ENCODE results near the gene KANSL3.
"Not testable (repeated sequence)": the region's sequence is repeated elsewhere in the genome, so short reads cannot be mapped to it uniquely, and the experiment has no call there.

The KANSL3 gene

GRCh38 chr2:96602330-96602823, 35.7 kb downstream of the KANSL3 start:
- DNase-seq, result no peak

DNA sequence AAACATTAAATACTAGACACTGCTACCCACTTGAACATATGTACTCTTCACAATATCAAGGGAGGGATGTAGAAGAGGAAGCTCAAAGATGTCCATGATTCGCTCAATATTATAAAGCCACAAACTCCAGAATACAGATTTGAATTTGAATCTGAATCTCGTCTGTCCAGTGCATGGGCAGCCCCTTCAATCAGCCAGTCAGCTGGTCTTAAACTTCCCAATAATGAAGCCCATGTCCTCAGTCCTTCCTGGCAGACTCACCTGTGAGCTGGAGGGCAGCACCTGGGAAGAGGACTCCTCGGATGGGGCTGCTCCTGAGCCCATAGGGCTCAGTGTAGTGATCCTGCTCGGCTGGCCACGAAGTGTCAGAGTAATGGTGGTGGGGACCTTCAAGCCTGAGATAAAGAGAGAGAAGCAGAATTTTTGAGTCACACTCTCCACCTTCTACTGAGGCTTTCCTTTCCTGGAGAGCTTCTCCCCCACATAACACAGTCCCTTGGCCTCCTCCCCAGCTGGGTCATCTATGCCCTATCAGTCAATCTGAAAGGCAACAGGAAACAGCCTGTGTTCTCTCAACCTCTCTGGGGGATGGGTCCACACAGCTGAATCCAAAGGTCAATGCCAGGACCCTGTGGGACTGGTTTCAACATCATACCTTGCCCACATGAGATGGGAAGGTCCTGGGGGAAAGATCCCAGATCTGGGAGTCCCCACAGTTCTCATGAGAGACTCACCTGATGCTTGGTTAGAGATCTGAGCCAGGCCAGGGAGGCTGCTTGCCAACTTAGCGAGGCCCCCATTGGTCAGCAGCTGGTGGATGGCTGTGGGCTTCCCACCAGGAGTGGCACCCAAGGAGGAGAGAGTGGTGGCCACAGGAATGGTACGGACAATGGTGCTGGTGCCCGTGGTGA, 36.5 kb downstream of the KANSL3 start:
- DNase-seq, result no peak

DNA sequence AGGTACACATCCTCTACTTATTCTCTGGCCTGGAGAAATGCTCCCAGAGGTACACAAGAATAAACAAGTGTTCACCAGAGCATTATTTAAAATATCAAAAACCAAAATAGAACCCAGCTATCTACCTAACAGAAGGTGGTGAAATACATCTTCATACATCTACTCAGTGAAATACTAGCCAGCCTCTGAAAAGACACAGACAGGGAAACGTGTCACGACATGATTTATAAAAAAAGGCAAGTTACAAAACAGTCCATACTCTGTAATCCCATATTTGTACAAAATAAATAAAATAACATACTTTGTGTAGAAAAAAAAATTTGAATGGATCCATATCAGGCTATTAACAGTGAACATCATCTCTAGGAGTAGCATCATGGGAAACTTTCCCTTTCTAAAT, 38.2 kb downstream of the KANSL3 start:
- no peak for DNase-seq

DNA sequence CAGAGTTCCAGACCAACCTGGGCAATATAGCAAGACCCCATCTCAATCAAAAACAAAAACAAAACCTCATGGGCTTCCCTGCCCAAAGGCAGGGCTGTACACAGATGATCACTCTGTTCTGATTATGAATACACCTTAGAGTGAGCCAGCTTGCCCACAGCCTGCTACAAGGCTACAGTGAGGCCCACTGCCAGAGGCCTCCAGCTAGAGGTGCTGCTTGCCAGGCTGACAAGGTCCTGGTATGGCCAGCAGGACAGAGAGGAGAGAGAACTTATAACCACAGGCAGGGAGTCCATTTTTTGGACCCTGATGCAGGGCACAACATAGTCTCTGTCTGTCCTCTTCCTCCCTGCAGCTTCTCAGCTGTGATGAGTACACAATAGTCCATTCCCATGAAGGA, 41.5 kb downstream of the KANSL3 start:
- no peak for DNase-seq

DNA sequence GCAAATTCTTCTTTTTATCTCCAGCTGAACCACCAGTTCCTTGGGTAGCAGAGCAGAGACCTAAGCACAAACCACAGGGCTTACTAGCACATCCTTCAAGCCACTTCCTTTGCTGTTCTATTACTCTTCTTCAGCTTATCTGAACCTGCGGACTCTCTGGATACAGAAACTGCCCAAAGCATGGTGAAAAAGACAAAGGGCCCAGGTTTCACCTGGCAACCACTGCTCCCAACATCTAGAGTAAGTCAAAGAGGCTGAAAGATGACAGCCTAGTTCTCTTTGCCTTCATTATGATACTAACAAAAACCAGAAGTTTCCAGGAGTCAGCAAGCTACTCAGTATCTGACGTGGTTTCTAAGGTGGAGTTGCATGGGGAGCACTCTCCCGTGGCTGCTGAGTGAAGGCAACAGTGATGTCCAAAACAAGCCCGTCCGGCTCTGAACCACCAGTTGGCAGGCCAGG, 43.4 kb downstream of the KANSL3 start:
- DNase-seq, result no peak

- no peak for DNase-seq
These were observed 43.8 kb downstream of the KANSL3 start for GRCh38 chr2:96594282-96594681.

- no peak for DNase-seq
These were observed 46.6 kb downstream of the KANSL3 start for GRCh38 chr2:96591494-96591893.

GRCh38 chr2:96591054-96591453, 47.1 kb downstream of the KANSL3 start:
- no peak for DNase-seq

DNA sequence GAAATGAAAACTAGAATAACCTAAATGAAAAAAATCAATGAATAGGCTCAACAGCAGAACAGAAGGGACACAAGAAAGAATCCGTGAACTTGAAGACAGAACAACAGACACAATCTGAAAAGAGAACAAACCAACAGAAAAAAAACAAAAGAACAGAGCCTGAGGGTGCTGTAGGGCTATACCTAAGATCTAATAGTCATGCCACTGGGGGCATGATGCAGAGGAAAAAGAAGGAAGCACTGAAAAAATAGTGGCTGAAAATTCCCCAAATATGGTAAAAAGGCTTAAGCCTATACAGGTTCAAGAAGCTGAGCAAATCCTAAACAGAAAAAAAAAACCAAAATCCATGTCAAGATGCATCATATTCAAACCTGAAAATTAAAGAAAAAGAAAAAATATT, 50.3 kb downstream of the KANSL3 start:
- no peak for DNase-seq

- no peak for DNase-seq
These were observed 54.1 kb downstream of the KANSL3 start for GRCh38 chr2:96584017-96584416.

- no peak for DNase-seq
These were observed 57.3 kb downstream of the KANSL3 start for GRCh38 chr2:96580771-96581170.

- no peak for DNase-seq
These were observed 58.7 kb downstream of the KANSL3 start for GRCh38 chr2:96579422-96579821.

DNA sequence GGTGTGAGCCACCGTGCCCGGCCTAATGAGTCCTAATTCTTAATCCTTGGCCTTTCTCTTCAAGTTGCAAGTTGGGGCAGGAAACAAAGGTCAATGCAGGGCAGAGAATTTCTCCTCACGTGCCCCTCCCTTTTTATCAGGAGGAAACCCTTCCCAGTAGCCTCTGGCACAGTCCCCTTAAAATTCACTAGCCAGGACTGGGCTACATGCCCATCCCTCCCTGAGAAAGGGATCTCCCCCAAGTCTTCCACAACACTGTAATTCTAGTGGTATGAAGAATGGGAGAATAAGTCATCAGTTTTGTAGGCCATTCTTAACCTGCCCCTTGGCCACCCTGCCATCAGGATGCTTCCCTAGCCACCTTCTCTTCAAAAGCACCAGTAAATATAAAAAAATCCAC, 59.4 kb downstream of the KANSL3 start:
- DNase-seq, result no peak

GRCh38 chr2:96577501-96577900, 60.6 kb downstream of the KANSL3 start:
- no peak for DNase-seq

GRCh38 chr2:96575785-96576456, 62.2 kb downstream of the KANSL3 start:
- DNase-seq, result no peak

DNA sequence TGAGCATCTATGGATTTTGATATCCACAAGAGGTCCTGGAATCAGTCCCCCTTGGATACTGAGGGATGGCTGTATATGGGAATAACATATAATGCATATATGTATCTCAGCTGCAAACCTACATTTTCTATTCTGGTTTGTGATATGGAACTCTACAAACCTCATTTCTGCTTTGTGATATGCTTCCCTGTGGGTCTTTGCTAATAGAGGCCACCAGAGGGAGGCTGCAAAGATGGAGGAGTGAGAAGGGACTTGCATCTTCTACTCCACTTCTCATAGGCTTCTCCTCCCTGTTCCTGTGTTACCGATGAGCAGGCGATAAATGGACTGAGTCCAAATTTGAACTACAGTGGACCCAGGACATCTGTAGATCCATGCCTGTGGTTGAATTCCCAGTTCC, 63.7 kb downstream of the KANSL3 start:
- DNase-seq, result no peak

- no peak for DNase-seq
These were observed 70.0 kb downstream of the KANSL3 start for GRCh38 chr2:96568094-96568493.

DNA sequence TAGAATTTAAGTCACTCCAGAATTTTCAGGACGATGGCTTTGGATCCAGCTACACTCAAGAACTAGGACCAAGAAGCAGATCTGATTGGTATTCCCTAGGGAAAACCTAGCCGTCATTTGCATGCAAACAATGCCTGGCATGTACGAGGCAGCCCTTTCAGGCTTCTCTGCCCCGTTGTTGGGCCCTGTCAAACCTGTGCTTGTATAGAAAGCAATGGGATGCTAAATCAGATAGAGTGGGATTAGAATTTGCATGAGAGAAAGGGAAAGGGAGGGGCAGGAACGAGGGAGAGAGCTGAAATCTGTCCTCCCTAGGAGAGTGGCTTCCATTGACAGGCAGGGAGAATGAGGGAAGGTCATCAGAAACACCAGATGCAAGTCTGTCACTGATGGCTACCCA, 73.0 kb downstream of the KANSL3 start:
- no peak for DNase-seq

DNA sequence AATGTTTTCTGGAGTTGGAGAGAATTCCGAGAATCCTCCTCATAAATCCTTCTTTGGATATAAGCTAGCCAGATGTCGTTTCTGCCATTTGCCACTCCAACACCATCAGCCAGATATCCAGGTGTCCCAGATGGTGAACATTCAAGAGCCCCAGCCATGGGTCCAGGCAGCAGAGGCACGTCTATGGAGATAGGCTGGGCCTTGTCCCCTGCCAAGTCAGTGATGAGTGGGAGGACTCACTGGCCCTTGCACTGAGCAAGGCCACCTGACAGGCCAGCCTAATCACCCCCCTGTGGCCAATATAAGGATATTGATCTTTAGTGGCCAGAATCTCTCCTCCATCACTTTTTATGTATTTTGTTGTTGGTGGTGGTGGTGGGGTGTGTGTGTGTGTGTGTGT, 73.5 kb downstream of the KANSL3 start:
- no peak for DNase-seq

- no peak for DNase-seq
These were observed 74.1 kb downstream of the KANSL3 start for GRCh38 chr2:96564026-96564425.

DNA sequence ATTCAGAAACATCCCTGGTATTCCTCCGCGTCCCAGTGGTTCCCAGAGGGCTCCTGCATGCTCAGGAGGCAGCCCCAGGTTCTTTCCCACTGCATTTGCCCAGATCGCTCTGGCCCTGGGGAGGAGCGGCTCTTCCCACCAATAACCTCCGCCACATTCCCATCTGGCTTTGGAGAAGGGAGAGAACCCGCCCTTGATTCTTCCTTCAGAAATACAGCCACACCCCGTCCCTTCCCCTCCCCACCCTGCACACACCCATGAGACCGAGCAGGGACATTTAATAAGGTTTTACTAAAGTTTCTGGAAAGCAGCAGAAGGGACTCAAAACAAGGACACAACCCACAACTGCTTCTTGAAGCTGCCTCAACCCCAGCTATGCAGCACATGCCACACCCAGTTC, 79.6 kb downstream of the KANSL3 start:
- DNase-seq, result no peak

DNA sequence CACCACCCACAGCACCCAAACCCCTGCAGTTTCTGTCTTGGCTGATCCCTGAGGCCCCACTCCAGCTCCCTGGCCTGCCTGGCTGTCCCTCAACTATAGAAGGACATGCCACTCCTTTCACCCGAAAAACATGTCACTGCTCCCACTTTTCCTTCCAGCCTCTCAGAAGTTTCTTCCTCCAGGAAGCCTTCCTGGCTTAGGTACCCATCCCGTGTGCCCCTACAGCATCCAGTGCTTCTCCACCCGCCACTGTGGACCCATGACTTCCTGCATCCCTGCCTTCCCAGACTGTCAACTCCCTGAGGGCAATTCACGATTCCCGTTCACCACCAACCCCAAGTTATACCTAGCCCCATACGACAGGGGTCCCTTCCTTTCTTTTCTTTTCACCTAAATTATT, 80.1 kb downstream of the KANSL3 start:
- DNase-seq, result no peak

GRCh38 chr2:96557421-96557820, 80.7 kb downstream of the KANSL3 start:
- not testable (repeated sequence) for DNase-seq
